ENCODE results near the gene TBC1D22B.

Gene TBC1D22B

DNA sequence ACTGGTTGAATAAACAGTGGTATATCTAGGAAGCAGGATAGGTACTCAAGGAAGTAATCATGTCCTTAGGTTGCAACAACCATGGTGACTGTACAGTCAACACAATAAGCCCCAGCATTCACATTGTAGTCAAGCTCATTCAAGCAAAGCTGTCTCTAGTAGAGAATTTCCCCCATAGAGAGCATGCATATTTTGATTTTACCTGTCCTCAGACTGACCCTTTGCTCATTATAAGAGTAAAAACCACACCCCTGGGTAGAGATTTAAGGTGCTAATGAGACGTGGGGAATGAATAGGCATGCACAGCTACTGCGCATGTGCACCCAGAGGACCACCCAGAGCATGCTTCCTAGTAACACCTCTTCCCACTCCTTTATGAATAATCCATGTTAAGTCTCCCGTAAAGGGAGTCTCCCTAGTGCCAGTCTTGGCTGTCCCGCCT, 90.1 kb downstream of the TBC1D22B start:
- Histone ChIP-seq H4K8ac (ENCODE audit: low read depth, low read length) (no peak overlapping the region), H2BK5ac (ENCODE audit: low read depth, low read length, poor library complexity) (no peak overlapping the region), H2BK12ac (ENCODE audit: low read length) (no peak overlapping the region), H3K4ac (ENCODE audit: low read depth, low read length) (no peak overlapping the region), H3K18ac (ENCODE audit: low read length) (no peak overlapping the region), H3K79me2 (ENCODE audit: control insufficient read depth, insufficient read depth, low read length, poor library complexity) (no peaks in the 10 kb centered on the region), H3K14ac (ENCODE audit: low read length) (no peak overlapping the region), H3K27me3 (ENCODE audit: insufficient read depth, low read length) (no peaks in the 10 kb centered on the region), H2AK5ac (ENCODE audit: low read length) (no peak overlapping the region), H4K91ac (ENCODE audit: low read depth, low read length) (no peak overlapping the region), H3K23ac (ENCODE audit: low read length) (no peak overlapping the region), H3K27ac (ENCODE audit: low read depth, low read length) (no peak overlapping the region), H2BK120ac (ENCODE audit: insufficient read depth, low read length, poor library complexity) (no peak overlapping the region), H3K4me1 (ENCODE audit: control insufficient read depth in 1 of 2, insufficient read depth in 2 of 2, low read length in 2 of 2) (no peaks in the 10 kb centered on the region), H3K4me3 (ENCODE audit: low read depth, low read length) (no peak overlapping the region), H4K12ac (ENCODE audit: low read depth, low read length) (no peak overlapping the region), H3K79me1 (ENCODE audit: low read length) (no peaks in the 10 kb centered on the region), H3K9ac (ENCODE audit: low read length) (no peak overlapping the region), H3K4me2 (ENCODE audit: low read length) (no peak overlapping the region), H3K9me3 (ENCODE audit: insufficient read depth, low read depth, low read length) (no peaks in the 10 kb centered on the region), H2AFZ (ENCODE audit: insufficient read depth, low read length, poor library complexity) (no peak overlapping the region), H3K36me3 (ENCODE audit: control insufficient read depth in 1 of 2, insufficient read depth in 2 of 2, low read length in 2 of 2) (no peaks in the 10 kb centered on the region)
- DNase-seq, result no peak
- WGBS (ENCODE audit: extremely low coverage, insufficient coverage, insufficient read length), result no CpG with 5 or more reads among the region's 4 CpGs

DNA sequence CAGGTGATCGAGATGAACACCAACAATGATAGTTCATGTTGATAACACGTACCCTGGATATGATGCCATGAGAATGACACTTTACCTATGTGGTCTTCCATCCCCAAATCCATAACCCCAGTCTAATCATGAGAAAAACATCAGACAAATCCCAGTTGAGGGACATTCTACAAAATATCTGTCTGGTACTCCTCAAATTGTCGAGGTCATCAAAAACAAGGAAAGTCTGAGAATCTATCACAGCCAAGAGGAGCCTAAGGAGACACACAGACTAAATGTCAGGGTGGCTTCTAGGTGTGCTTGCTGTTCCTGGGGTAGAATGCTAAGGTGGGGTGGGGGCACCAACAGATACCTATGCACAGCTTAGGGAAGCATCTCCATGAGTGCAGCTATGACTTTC, 93.5 kb downstream of the TBC1D22B start:
- H4K8ac ChIP-seq (ENCODE audit: low read depth, low read length), result no peak overlapping the region
- H3K4me1 ChIP-seq (ENCODE audit: control insufficient read depth in 1 of 2, insufficient read depth in 2 of 2, low read length in 2 of 2), result peaks cover 3 to 4% of the 10 kb centered on the region in 2 experiments
- peaks cover 6% of the 10 kb centered on the region for H3K79me2 ChIP-seq (ENCODE audit: control insufficient read depth, insufficient read depth, low read length, poor library complexity)
- DNase-seq, result no peak
- no peak overlapping the region for H3K4me2 ChIP-seq (ENCODE audit: low read length)
- H3K4me3 ChIP-seq (ENCODE audit: low read depth, low read length), result no peak overlapping the region
- H3K9me3 ChIP-seq (ENCODE audit: insufficient read depth, low read depth, low read length), result no peaks in the 10 kb centered on the region
- H3K27me3 ChIP-seq (ENCODE audit: insufficient read depth, low read length), result no peaks in the 10 kb centered on the region
- no peak overlapping the region for H2BK120ac ChIP-seq (ENCODE audit: insufficient read depth, low read length, poor library complexity)
- no peak overlapping the region for H4K91ac ChIP-seq (ENCODE audit: low read depth, low read length)
- H2BK5ac ChIP-seq (ENCODE audit: low read depth, low read length, poor library complexity), result no peak overlapping the region
- H2BK12ac ChIP-seq (ENCODE audit: low read length), result no peak overlapping the region
- H3K4ac ChIP-seq (ENCODE audit: low read depth, low read length), result no peak overlapping the region
- no peak overlapping the region for H2AK5ac ChIP-seq (ENCODE audit: low read length)
- H3K23ac ChIP-seq (ENCODE audit: low read length), result no peak overlapping the region
- no peaks in the 10 kb centered on the region for H3K36me3 ChIP-seq (ENCODE audit: control insufficient read depth in 1 of 2, insufficient read depth in 2 of 2, low read length in 2 of 2)
- no peak overlapping the region for H2AFZ ChIP-seq (ENCODE audit: insufficient read depth, low read length, poor library complexity)
- no peak overlapping the region for H3K18ac ChIP-seq (ENCODE audit: low read length)
- no peak overlapping the region for H4K12ac ChIP-seq (ENCODE audit: low read depth, low read length)
- no CpG with 5 or more reads among the region's 3 CpGs for WGBS (ENCODE audit: extremely low coverage, insufficient coverage, insufficient read length)
- H3K79me1 ChIP-seq (ENCODE audit: low read length), result peaks cover 6% of the 10 kb centered on the region
- no peak overlapping the region for H3K14ac ChIP-seq (ENCODE audit: low read length)
- no peak overlapping the region for H3K9ac ChIP-seq (ENCODE audit: low read length)
- H3K27ac ChIP-seq (ENCODE audit: low read depth, low read length), result no peak overlapping the region

DNA sequence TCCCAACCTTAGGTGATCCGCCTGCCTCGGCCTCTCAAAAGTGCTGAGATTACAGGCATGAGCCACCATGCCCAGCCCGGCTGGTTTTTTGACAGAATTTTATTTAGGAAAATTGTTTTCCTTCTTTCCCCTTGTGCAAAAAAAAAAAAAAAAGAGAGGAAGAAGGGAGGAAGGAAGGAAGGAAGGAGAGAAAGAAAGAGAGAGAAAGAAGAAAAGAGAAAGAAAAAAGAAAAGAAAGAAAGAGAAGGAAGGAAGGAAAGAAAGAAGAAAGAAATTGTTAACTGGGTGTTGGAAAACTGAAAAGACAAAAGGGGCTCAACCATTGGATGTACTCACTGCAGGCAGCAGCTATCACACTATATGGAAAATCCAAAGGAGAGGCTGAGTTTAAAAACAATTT, 94.8 kb downstream of the TBC1D22B start:
- no peak overlapping the region for H3K23ac ChIP-seq (ENCODE audit: low read length)
- no peak overlapping the region for H2AFZ ChIP-seq (ENCODE audit: insufficient read depth, low read length, poor library complexity)
- H2AK5ac ChIP-seq (ENCODE audit: low read length), result no peak overlapping the region
- no peaks in the 10 kb centered on the region for H3K9me3 ChIP-seq (ENCODE audit: insufficient read depth, low read depth, low read length)
- H4K8ac ChIP-seq (ENCODE audit: low read depth, low read length), result no peak overlapping the region
- H3K36me3 ChIP-seq (ENCODE audit: control insufficient read depth in 1 of 2, insufficient read depth in 2 of 2, low read length in 2 of 2), result no peaks in the 10 kb centered on the region
- no peak overlapping the region for H3K14ac ChIP-seq (ENCODE audit: low read length)
- H3K4me2 ChIP-seq (ENCODE audit: low read length), result no peak overlapping the region
- H3K18ac ChIP-seq (ENCODE audit: low read length), result no peak overlapping the region
- H4K12ac ChIP-seq (ENCODE audit: low read depth, low read length), result no peak overlapping the region
- peaks cover 6% of the 10 kb centered on the region for H3K79me2 ChIP-seq (ENCODE audit: control insufficient read depth, insufficient read depth, low read length, poor library complexity)
- H3K27me3 ChIP-seq (ENCODE audit: insufficient read depth, low read length), result no peaks in the 10 kb centered on the region
- H2BK12ac ChIP-seq (ENCODE audit: low read length), result no peak overlapping the region
- DNase-seq, result no peak
- H3K4me3 ChIP-seq (ENCODE audit: low read depth, low read length), result no peak overlapping the region
- H4K91ac ChIP-seq (ENCODE audit: low read depth, low read length), result no peak overlapping the region
- H2BK5ac ChIP-seq (ENCODE audit: low read depth, low read length, poor library complexity), result no peak overlapping the region
- no CpG with 5 or more reads among the region's 3 CpGs for WGBS (ENCODE audit: extremely low coverage, insufficient coverage, insufficient read length)
- H3K4me1 ChIP-seq (ENCODE audit: control insufficient read depth in 1 of 2, insufficient read depth in 2 of 2, low read length in 2 of 2), result peaks cover 3 to 4% of the 10 kb centered on the region in 2 experiments
- H3K4ac ChIP-seq (ENCODE audit: low read depth, low read length), result no peak overlapping the region
- H3K27ac ChIP-seq (ENCODE audit: low read depth, low read length), result no peak overlapping the region
- no peak overlapping the region for H3K9ac ChIP-seq (ENCODE audit: low read length)
- H2BK120ac ChIP-seq (ENCODE audit: insufficient read depth, low read length, poor library complexity), result no peak overlapping the region
- peaks cover 6% of the 10 kb centered on the region for H3K79me1 ChIP-seq (ENCODE audit: low read length)

DNA sequence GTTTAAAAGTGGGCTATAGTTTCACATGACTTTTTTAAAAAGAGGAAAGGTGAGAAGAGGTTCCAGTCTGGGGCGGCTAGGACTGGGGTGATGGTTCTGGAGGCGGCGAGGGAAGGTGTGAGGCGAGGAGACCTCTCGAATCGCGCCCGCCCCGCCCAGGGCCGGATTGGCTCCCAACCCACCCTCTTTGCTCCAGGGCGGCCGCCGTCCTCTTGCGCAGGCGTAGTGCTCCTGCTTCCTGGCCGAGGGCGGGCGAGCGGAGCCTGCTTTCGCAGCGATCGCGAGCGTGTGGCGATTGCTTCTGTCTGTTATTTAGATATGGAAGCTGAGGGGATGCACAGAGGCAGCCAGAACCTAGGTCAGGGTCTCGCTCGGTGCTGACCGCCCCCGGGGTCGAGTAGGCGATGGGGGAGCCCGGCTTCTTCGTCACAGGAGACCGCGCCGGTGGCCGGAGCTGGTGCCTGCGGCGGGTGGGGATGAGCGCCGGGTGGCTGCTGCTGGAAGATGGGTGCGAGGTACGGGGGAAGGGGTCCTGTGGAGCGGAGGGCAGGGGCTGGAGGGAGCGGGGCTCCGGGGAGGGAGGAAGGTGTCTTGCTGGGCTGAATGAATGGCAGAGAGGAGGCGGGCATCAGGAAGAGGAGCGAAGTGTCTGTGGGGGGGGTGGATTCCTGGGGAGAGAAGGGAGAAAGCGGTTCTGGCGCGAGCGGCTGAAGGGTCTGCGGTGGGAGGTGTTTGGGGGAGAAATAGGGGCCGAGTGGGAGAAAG, 96.4 kb downstream of the TBC1D22B start, which contains the start of gene RNF8:
TSS of gene RNF8 (plus strand) at position 223 of the 765 bp plus-strand sequence. CDS start at position 405, 182 bp downstream.
- Histone ChIP-seq H3K79me1 (ENCODE audit: low read length) (peaks cover 6% of the 10 kb centered on the region), H2AK5ac (ENCODE audit: low read length) (peak within 1 kb of the TSS; percentile 14), H3K27me3 (ENCODE audit: insufficient read depth, low read length) (no peaks in the 10 kb centered on the region), H2BK120ac (ENCODE audit: insufficient read depth, low read length, poor library complexity) (no peak within 1 kb of the TSS), H4K12ac (ENCODE audit: low read depth, low read length) (peak within 1 kb of the TSS; percentile 91), H3K23ac (ENCODE audit: low read length) (no peak within 1 kb of the TSS), H3K4me2 (ENCODE audit: low read length) (peak within 1 kb of the TSS; percentile 85), H3K9ac (ENCODE audit: low read length) (peak within 1 kb of the TSS; percentile 20), H3K14ac (ENCODE audit: low read length) (peak within 1 kb of the TSS; percentile 88), H4K8ac (ENCODE audit: low read depth, low read length) (peak within 1 kb of the TSS; percentile 96), H3K27ac (ENCODE audit: low read depth, low read length) (no peak within 1 kb of the TSS), H3K9me3 (ENCODE audit: insufficient read depth, low read depth, low read length) (no peaks in the 10 kb centered on the region), H2BK12ac (ENCODE audit: low read length) (no peak within 1 kb of the TSS), H2AFZ (ENCODE audit: insufficient read depth, low read length, poor library complexity) (peak within 1 kb of the TSS; percentile 91), H4K91ac (ENCODE audit: low read depth, low read length) (peak within 1 kb of the TSS; percentile 77), H3K4ac (ENCODE audit: low read depth, low read length) (peak within 1 kb of the TSS; percentile 56), H3K36me3 (ENCODE audit: control insufficient read depth in 1 of 2, insufficient read depth in 2 of 2, low read length in 2 of 2) (no peaks in the 10 kb centered on the region), H2BK5ac (ENCODE audit: low read depth, low read length, poor library complexity) (no peak within 1 kb of the TSS), H3K4me1 (ENCODE audit: control insufficient read depth in 1 of 2, insufficient read depth in 2 of 2, low read length in 2 of 2) (peaks cover 3 to 4% of the 10 kb centered on the region in 2 experiments), H3K4me3 (ENCODE audit: low read depth, low read length) (peak within 1 kb of the TSS; percentile 81), H3K79me2 (ENCODE audit: control insufficient read depth, insufficient read depth, low read length, poor library complexity) (peaks cover 6% of the 10 kb centered on the region), H3K18ac (ENCODE audit: low read length) (peak within 1 kb of the TSS; percentile 80)
- DNase-seq, result peak; percentile 76 to 87
- no CpG with 5 or more reads among the region's 54 CpGs for WGBS (ENCODE audit: extremely low coverage, insufficient coverage, insufficient read length)

Measured in trophoblast cell (in vitro differentiated cells and primary cell).